ENCODE data around the gene IGFBP3.

Gene IGFBP3

GRCh38 chr7:45873355-45873754 lies 47.7 kb downstream of the IGFBP3 start:
- DNase-seq (ENCODE audit: low read depth, low spot score), result no peak

DNA sequence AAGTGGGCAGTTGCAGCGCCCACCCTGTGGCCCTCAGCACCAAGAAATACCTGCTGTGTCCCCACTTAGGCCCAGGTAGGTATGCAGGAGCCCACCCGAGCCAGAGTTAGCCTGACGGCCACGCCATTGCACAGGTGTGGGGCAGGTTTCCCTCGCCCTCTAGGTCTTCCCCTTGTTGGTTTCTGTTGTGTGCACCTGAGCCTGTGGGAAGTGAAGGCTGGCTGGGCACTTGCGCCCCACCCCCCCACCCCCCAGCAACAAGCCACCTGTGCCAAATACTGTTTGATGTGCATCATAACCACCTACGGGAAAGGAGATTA lies 48.1 kb downstream of the IGFBP3 start, which contains the start of gene CCDC201:
CCDC201 (minus strand) TSS at position 48 of the 320 bp plus-strand sequence. CDS start 75 bp downstream, outside the sequence.
- no peak for DNase-seq (ENCODE audit: low read depth, low spot score)

GRCh38 chr7:45872116-45873034 lies 48.7 kb downstream of the IGFBP3 start:
- DNase-seq (ENCODE audit: low read depth, low spot score), result no peak

- DNase-seq (ENCODE audit: low read depth, low spot score), result no peak
These were observed 51.6 kb downstream of the IGFBP3 start for GRCh38 chr7:45869426-45869825.

- no peak for DNase-seq (ENCODE audit: low read depth, low spot score)
These were observed 53.6 kb downstream of the IGFBP3 start for GRCh38 chr7:45867471-45867870.

GRCh38 chr7:45865594-45866410 lies 55.3 kb downstream of the IGFBP3 start:
- no peak for DNase-seq (ENCODE audit: low read depth, low spot score)

DNA sequence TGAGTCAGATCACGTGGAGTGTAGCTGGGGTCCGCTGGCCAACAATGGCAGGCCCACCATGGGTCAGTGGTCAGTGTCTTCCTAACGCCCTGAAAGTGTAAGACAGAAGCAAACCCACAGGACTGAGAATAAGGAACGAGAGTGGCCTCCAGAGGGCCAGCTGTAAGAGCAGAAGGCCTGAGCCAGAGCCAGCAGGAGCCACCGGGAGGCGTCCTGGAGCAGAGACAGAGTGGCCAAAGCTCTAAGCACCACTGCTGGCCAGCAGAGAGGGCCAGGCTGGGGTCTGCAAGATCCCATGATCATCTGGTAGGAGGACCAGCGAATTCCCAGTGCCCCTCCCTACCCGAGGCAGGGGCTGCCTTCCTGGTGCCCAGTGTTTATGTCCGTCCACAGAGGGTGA lies 57.4 kb downstream of the IGFBP3 start:
- DNase-seq (ENCODE audit: low read depth, low spot score), result no peak
